GM12873 (cell line): ENCODE data around the gene GSDME.

Experiments used
- CTCF ChIP-seq: IDR thresholded peaks from 2 replicates; pipeline ENCODE4 v1.5.1; 2012; ENCODE audit warnings: low read depth, mild to moderate bottlenecking, moderate library complexity, low read length, control low read depth; ENCODE audit not compliant: insufficient read depth; ENCODE audit errors: missing control alignments

The GSDME gene

GRCh38 chr7:24750441-24751055 lies 6.7 kb downstream of the GSDME start:
- TF ChIP-seq CTCF, result no peak

GRCh38 chr7:24748521-24748920 lies 8.7 kb downstream of the GSDME start:
- TF ChIP-seq CTCF, result no peak

- TF ChIP-seq CTCF, result no peak
These were observed 11.9 kb downstream of the GSDME start for GRCh38 chr7:24745355-24745754.

- no peak for TF ChIP-seq CTCF
These were observed 13.8 kb downstream of the GSDME start for GRCh38 chr7:24743471-24743870.

GRCh38 chr7:24742506-24743162 lies 14.6 kb downstream of the GSDME start:
- TF ChIP-seq CTCF, result no peak

GRCh38 chr7:24741679-24742505 lies 15.4 kb downstream of the GSDME start:
- TF ChIP-seq CTCF, result no peak

GRCh38 chr7:24740871-24741270 lies 16.4 kb downstream of the GSDME start:
- no peak for TF ChIP-seq CTCF
